GM08714 (cell line): Measurements from ENCODE around the gene FHIT.
"Not testable (repeated sequence)": the region's sequence is repeated elsewhere in the genome, so short reads cannot be mapped to it uniquely, and the experiment has no call there.

Source experiments
- H3K4me3 ChIP-seq: fragments of 200-500 bp; sonication (Bioruptor generic); 2 replicates; pipeline ENCODE4 v1.5.1; 2014; ENCODE audit warnings: mild to moderate bottlenecking, low read length, inconsistent platforms
- ZNF274 ChIP-seq: IDR thresholded peaks from 2 replicates; pipeline ENCODE4 v1.6.1; 2012; ENCODE audit warnings: mild to moderate bottlenecking, low read depth, low read length

Gene FHIT

DNA sequence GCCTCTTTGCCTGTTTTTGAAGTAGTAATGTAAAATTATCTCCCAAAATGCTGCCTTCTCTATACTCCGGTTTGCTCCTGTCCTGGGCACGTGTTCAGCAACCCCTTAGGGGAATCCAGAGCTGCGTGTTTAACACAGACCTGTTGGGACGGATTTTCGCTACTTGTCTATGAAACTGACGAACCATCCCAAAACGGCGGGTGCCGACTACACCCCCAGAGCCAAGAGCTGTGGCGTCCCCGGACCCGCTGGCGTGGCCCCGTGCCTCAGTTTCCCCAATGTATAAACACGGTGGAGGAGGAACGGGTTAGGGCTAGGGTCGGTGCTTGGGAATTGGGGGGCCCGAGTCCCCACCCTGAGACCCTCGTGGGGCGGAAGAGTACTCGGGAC lies 473 bp downstream of the FHIT start:
- TF ChIP-seq ZNF274, result no peak
- H3K4me3 ChIP-seq, result peak overlapping the region; percentile 76

DNA sequence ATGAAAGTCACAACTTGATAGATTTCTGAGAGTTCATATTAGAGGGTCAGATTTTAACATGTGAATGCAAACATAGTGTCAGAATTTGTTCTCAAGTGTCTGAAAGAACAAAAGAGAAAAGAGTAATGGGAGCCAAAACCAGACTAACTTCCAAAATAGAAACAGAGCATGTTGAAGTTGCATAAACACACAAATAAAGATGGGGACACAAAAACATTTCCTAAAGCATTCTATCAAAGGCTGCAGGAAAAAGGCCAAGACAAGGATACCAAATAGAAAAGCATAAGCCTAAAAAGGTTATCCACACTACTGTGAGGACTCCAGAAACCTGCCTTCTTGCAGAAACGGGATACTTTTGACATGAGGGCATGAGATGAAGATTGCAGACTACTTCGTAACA lies 2.8 kb downstream of the FHIT start:
- H3K4me3 ChIP-seq, result no peak overlapping the region
- TF ChIP-seq ZNF274, result no peak

DNA sequence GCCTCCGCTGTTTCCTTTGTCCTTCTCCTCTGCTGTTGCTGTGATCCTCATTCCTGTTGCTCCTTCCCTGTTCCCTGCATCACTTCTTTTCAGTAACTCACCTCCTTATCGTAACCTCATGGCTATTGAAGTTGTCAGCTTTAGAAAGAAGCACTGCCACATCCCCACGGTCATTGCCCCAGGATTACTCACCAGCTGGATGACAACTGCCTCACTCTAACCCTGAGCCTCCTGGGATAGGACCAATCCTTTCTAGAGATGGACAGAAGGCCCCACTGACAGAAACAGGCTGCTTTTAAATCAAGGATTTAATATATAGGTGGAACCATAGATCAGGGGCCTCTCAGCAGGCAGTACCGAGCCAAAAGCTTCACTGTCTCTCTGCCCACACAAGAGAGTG lies 4.1 kb downstream of the FHIT start:
- H3K4me3 ChIP-seq, result no peak overlapping the region
- TF ChIP-seq ZNF274, result no peak

DNA sequence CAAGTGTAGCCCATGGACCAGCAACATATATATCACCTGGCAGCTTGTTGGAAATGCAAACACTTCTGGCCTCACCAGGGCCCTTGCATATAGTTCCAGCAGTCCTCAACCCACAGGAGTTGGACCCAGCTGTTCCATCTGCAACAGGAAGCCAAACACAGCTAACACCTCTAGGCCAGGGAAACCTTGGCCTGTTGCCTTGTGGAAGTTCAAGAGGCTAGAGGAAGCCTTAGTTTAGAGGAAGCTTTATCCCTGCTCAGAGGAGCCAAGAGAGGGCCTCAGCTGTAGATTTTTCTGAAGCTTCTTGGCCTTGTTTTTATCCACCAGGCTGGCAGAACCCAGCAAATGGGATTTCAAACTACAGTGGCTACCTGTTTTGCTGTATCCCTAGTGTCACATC lies 11.4 kb downstream of the FHIT start:
- no peak overlapping the region for H3K4me3 ChIP-seq
- no peak for TF ChIP-seq ZNF274

DNA sequence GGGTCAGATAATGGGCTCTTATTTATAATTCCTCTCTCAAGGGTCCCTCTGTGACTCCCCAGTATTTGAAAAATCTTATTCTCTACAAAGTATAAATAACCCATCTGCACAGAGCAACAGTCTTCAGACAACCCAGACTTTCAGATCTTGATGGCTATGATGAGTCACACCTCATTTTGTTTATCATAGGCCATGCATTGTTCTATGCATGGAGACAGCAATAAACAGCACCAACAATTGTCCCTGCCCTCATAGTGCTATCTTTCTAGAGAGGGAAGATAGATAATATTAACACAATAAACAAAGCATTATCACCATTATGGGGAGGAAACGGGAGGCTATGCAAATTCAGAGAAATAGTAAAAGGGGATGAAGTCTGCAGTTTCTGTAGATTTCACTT lies 13.4 kb downstream of the FHIT start:
- H3K4me3 ChIP-seq, result no peak overlapping the region
- no peak for TF ChIP-seq ZNF274

DNA sequence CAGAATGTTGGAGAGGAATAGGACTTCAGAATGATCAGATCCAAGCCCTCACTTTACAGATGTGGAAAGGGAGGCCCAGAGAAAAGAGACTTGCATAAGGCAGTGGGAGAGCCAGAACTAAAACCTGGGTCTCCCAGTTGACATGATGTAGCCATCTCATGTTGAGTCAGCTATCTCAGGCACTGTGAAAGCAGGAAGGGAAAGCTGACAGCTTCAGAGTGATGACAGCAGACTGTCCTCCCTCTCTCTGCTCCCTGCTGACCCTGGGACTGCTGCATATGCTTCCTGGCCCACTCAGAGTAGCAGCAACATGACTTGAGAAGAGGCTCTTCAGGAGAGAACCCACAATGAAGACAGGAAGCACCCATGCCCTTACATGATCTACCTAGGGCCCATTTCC lies 14.7 kb downstream of the FHIT start:
- no peak overlapping the region for H3K4me3 ChIP-seq
- TF ChIP-seq ZNF274, result no peak

DNA sequence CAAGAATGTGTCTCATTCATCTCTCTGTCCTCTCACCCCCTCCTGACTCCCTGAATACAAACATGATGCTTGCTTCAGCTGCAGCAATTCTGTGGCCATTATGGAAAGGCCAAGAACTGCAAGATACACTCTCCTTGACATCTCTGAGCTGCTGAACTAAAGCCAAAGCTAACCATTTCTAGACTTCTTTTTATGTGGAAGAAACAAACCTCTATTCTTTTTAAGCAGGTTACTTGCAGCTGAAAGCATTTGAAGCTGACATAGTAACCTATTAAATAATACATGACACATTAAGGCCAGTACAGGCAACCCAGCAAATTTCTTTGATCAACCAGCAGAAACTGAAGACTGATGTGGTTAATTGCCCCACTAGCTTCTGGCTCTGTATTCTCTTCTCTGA lies 17.5 kb downstream of the FHIT start:
- H3K4me3 ChIP-seq, result peak overlapping the region; percentile 37; the same call in 1 of the 2 replicates
- TF ChIP-seq ZNF274, result no peak

DNA sequence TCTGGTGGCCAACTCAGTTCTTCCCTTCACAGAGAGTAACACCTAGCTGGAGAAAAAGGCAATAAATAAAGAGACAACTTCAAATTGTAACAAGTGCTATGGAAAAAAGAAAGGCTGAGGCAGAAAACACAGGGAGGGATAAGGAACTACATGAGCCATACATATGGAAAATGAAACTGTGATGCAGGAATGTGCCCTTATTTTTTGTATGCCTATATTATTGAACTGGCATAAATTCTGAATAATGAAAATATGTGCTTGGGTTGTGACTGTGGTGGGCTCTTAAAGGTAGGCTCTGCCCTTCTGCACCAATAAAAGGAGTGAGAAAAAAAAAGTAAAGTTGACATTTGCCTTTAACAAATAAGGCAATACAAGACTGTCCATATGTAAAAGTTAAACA lies 19.6 kb downstream of the FHIT start:
- TF ChIP-seq ZNF274, result no peak

DNA sequence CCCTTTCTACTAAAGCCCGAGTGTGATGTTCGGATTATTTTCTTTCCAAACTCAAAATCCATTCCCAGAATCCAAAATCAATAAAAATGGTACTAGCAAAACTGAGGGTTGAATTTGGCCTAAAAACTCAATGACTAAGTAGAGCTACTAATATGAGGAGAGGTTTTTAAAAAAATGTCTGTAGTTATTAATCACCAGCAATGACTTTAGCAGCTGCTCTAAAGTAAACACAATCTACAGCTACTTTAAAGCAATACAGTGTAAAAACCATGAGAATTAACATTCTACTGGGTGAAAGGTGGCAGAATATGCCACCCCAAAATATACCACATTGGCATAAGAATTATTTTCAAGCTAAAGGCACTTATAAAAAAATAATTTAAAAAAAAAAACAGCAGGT lies 23.5 kb downstream of the FHIT start:
- no peak for TF ChIP-seq ZNF274
- H3K4me3 ChIP-seq, result no peak overlapping the region

More for the DNA sequence above, 19.6 kb downstream of the FHIT start:
- H3K4me3 ChIP-seq, result no peak overlapping the region

DNA sequence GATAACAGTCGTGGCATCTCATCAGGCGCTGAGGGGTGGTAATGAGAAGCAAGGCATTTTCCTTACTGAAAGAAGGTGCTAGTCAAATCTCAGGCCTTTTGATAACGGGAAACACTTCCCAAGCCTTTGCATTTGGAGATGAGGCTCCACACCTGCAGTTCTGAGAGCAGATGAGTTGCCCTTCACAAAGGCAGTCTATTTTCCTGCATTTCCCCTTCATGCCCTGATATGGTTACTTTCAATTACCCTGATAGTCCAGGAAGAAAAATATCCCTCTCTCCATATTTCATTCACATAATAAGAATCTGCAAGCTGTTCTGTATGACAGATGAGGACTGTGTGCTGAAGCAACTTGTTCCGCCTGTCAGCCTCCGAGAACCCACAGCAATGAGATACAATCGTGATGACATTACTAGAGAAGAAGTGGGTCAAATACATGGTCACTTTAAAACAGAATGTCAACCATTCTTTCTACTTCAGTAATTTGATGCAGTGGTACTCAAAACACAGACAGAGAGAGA lies 25.0 kb downstream of the FHIT start:
- H3K4me3 ChIP-seq, result no peak overlapping the region
- no peak for TF ChIP-seq ZNF274

DNA sequence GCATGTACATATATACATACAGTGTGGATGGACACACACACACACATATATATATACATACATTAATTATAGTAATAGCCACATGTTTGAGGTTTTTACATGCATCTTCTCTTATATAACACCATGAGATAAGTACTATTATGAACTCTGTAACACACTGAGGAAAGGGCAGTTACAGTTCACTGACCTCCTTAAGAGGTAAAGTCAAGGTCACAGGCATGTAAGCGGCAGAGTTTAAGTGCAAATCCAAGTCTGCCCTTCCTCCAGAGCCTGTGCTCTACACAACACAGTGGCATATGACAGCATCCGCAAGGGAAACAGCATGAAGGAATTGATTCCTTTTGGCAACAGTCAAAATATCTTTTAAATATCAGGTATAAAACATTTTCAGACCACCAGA lies 26.4 kb downstream of the FHIT start:
- no peak for TF ChIP-seq ZNF274
- H3K4me3 ChIP-seq, result no peak overlapping the region

DNA sequence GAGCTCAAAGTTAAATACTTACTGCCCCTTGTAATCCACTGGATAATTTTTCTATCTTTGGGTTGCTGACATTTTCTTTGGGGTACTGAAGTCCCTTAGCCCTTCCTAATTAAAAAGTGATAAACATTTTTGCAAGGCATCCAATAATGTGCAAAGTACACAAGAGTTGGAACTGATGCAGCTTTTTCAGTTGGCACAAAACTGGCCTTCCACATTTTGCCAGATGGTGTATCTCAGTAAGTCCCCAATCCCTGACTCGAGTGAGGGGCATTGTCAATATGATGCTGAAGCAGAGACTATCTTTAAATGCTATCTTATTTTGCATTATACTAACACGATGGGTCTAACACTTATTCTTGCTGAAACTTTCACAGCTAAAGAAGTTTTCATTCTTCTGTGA lies 27.8 kb downstream of the FHIT start:
- no peak for TF ChIP-seq ZNF274
- H3K4me3 ChIP-seq, result no peak overlapping the region

DNA sequence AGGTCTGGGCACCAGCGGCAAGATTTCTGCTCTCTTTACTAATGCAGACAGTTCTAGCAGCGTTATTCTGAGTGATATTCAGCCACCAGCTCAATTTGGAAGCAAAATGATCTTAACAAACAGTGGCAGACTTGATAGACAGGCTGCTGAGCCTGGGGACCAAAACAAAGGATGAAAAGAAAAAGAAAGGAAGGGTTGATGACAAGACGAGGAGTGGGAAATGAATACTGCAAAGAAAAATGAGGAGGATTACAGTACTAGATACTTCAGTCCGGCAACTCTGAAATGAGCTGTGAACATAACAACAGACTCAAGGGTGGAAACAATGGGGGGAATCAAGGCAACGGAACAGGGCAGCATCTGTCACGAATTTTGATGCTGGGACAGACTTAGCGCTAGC lies 28.8 kb downstream of the FHIT start:
- no peak for TF ChIP-seq ZNF274
- H3K4me3 ChIP-seq, result no peak overlapping the region

DNA sequence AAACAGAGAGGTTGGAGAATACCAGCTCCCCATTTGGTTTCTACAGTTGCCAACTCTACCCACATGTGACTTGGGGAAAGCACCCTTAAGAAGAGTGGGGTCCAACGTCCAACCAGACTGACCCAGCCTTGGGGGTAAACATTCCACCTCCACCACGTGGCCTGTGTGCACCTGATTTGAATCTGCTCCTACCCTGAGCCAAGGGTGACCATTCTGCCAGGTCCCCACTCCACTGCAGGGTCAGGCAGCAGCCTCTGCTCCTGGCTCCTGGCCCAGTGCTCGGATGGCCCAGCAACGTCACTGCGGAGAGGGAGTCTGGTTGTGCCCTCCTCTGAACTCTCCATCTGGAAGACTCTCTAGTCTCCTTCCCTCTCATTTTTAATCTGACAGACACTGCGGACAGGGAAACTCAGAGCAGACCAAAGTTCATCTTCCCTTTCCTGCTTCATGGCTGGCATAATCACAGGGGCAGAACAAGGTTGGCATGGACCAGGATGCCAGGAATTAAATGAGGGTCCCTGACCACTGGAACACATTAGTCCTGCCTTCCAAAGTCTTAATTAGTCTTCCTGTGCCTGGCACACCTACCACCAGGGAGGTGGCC lies 29.4 kb downstream of the FHIT start:
- no peak for TF ChIP-seq ZNF274
- H3K4me3 ChIP-seq, result no peak overlapping the region

DNA sequence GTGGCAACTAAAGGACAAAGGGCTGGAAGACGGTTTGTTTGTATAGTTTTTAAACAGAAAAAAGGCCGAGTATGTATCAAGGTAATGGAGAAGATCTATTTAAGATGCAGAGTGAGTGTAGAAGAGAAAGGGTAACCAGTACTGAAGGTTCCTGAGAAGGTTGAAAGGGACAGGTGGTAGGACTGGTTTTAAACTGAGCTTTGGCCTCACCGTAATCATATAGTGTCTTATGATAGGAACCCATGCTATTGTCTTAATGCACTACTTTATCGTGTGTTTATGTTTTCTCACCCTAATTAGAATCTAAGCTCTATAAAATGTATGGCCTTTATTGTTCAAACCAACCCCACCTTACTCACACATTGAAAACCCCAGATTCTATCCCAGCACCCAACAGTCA lies 32.7 kb downstream of the FHIT start:
- no peak for TF ChIP-seq ZNF274
- no peak overlapping the region for H3K4me3 ChIP-seq

DNA sequence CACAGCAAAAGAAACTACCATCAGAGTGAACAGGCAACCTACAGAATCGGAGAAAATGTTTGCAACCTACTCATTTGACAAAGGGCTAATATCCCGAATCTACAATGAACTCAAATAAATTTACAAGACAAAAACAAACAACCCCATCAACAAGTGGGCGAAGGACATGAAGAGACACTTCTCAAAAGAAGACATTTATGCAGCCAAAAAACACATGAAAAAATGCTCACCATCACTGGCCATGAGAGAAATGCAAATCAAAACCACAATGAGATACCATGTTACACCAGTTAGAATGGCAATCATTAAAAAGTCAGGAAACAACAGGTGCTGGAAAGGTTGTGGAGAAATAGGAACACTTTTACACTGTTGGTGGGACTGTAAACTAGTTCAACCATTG lies 35.1 kb downstream of the FHIT start:
- not testable (repeated sequence) for H3K4me3 ChIP-seq
